ENCODE measurements around the gene ZNF236. TPM values are rescaled to one million over a fixed set of nuclear protein-coding genes. Genes with fewer than 3 reads are reported as not detected.

The ZNF236 gene
- total RNA-seq, 2 donors from 2014 or later: 9.7 to 16.9 TPM

GRCh38 chr18:77012120-77012519 lies 189.8 kb downstream of the ZNF236 start:
- no peaks in the 10 kb centered on the region for H3K36me3 ChIP-seq
- no peaks in the 10 kb centered on the region for H3K9me3 ChIP-seq
- H3K9ac ChIP-seq (ENCODE audit: low read depth in 2 of 2, low read length in 2 of 2): no peak overlapping the region
- no peak overlapping the region for H3K27ac ChIP-seq
- H3K4me3 ChIP-seq: no peak overlapping the region
- no peaks in the 10 kb centered on the region for H3K27me3 ChIP-seq
- no peaks in the 10 kb centered on the region for H3K4me1 ChIP-seq
- intact Hi-C loops (cut with DNase I): no loop called here
- TF ChIP-seq, protein P1, sequence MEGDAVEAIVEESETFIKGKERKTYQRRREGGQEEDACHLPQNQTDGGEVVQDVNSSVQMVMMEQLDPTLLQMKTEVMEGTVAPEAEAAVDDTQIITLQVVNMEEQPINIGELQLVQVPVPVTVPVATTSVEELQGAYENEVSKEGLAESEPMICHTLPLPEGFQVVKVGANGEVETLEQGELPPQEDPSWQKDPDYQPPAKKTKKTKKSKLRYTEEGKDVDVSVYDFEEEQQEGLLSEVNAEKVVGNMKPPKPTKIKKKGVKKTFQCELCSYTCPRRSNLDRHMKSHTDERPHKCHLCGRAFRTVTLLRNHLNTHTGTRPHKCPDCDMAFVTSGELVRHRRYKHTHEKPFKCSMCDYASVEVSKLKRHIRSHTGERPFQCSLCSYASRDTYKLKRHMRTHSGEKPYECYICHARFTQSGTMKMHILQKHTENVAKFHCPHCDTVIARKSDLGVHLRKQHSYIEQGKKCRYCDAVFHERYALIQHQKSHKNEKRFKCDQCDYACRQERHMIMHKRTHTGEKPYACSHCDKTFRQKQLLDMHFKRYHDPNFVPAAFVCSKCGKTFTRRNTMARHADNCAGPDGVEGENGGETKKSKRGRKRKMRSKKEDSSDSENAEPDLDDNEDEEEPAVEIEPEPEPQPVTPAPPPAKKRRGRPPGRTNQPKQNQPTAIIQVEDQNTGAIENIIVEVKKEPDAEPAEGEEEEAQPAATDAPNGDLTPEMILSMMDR (IDR thresholded peaks at IDR 0.05): no peak
- DNase-seq: no peak

DNA sequence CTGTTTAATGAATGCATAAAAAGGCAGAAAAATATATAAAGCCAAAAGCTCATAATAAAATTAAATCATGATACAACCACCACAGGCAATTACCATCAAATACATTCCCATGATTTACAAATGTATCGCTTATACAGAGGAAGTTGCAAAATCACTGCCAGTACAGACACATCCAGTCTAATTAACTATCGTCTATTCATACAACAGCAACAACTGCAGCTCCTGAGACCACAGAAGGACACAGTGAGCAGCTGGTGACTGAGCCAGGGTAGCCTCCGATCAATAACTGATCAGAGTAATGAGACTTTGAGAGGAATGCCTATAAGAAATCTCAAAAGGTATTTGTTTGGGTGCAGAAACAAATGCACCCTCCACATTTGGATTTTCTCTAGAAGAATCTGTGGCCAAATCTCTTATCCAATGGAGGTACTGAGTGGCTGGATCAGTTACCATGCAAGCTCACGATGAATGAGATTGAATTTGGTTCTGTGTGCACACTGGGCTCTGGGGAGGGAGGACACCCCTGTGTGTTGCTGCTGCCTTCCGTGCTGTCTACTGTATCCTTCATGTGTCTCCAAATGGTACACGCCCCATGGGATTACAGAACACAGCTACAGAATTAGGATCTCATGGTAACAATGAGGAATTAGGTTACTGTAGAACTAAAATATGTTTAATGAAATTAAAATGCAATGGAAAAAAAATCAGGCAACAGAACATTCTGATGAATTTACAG lies 190.6 kb downstream of the ZNF236 start:
- DNase-seq: no peak
- intact Hi-C loops (cut with DNase I): no loop called here
- Histone ChIP-seq H3K36me3 (no peaks in the 10 kb centered on the region), H3K4me1 (no peaks in the 10 kb centered on the region), H3K9me3 (no peaks in the 10 kb centered on the region), H3K27ac (no peak overlapping the region), H3K9ac (ENCODE audit: low read depth in 2 of 2, low read length in 2 of 2) (no peak overlapping the region), H3K27me3 (no peaks in the 10 kb centered on the region), H3K4me3 (no peak overlapping the region)
- TF ChIP-seq, protein P1 (IDR thresholded peaks at IDR 0.05): no peak

GRCh38 chr18:77013811-77014521 lies 191.6 kb downstream of the ZNF236 start:
- Histone ChIP-seq H3K9ac (ENCODE audit: low read depth in 2 of 2, low read length in 2 of 2) (no peak overlapping the region), H3K4me1 (no peaks in the 10 kb centered on the region), H3K9me3 (no peaks in the 10 kb centered on the region), H3K27ac (no peak overlapping the region), H3K27me3 (no peaks in the 10 kb centered on the region), H3K4me3 (no peak overlapping the region), H3K36me3 (no peaks in the 10 kb centered on the region)
- DNase-seq: no peak
- intact Hi-C loops (cut with DNase I): no loop called here
- TF ChIP-seq, protein P1 (IDR thresholded peaks at IDR 0.05): no peak

DNA sequence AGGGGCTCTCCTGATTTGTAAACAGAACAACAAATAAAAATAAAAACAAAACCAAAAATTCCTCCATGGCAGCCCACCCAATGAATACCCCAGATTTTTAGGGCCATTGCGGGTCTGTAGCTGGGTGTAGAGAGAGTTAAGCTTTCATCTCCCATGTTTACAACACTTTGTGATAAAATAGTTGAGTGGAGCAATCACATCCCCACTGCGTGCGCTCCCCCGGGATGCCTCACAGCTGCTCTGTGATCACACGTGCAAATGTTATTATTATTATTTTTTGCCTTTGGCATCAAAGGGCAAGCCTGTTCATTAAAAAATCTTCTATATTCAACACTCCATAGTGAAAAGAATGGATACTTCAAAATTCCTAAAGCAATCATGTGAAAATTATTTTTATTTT lies 192.2 kb downstream of the ZNF236 start:
- no peaks in the 10 kb centered on the region for H3K27me3 ChIP-seq
- H3K4me3 ChIP-seq: no peak overlapping the region
- no peak overlapping the region for H3K27ac ChIP-seq
- H3K36me3 ChIP-seq: no peaks in the 10 kb centered on the region
- intact Hi-C loops (cut with DNase I): no loop called here
- TF ChIP-seq, protein P1 (IDR thresholded peaks at IDR 0.05): no peak
- H3K9me3 ChIP-seq: no peaks in the 10 kb centered on the region
- DNase-seq: no peak
- H3K4me1 ChIP-seq: no peaks in the 10 kb centered on the region
- H3K9ac ChIP-seq (ENCODE audit: low read depth in 2 of 2, low read length in 2 of 2): no peak overlapping the region

- Histone ChIP-seq H3K9ac (ENCODE audit: low read depth in 2 of 2, low read length in 2 of 2) (no peak overlapping the region), H3K27me3 (no peaks in the 10 kb centered on the region), H3K27ac (no peak overlapping the region), H3K36me3 (no peaks in the 10 kb centered on the region), H3K4me3 (no peak overlapping the region), H3K9me3 (no peaks in the 10 kb centered on the region), H3K4me1 (no peaks in the 10 kb centered on the region)
- DNase-seq: no peak
- TF ChIP-seq, protein P1 (IDR thresholded peaks at IDR 0.05): no peak
- intact Hi-C loops (cut with DNase I): no loop called here
Observed at GRCh38 chr18:77015169-77015568, 192.8 kb downstream of the ZNF236 start.

All from colonic mucosa (tissue), 4 donors.